HG03039 (cell line): ENCODE data around the gene PEAK1.

Source experiments
- ATAC-seq: cut with Tn5 transposase; IDR thresholded peaks from one replicate; pipeline ENCODE4 v1.9.1; 2021; ENCODE audit warnings: mild to moderate bottlenecking, moderate library complexity; ENCODE audit not compliant: unreplicated experiment

PEAK1 gene

GRCh38 chr15:77143616-77144015 lies 276.3 kb downstream of the PEAK1 start:
- no peak for ATAC-seq

GRCh38 chr15:77143191-77143590 lies 276.7 kb downstream of the PEAK1 start:
- ATAC-seq = no peak

GRCh38 chr15:77140220-77140619 lies 279.7 kb downstream of the PEAK1 start:
- ATAC-seq = no peak

- ATAC-seq = no peak
These were observed 280.6 kb downstream of the PEAK1 start for GRCh38 chr15:77139312-77139711.

- no peak for ATAC-seq
These were observed 281.8 kb downstream of the PEAK1 start for GRCh38 chr15:77138167-77138522.

GRCh38 chr15:77135181-77135580 lies 284.7 kb downstream of the PEAK1 start:
- ATAC-seq = no peak

- no peak for ATAC-seq
These were observed 289.5 kb downstream of the PEAK1 start for GRCh38 chr15:77130315-77130930.

- no peak for ATAC-seq
These were observed 292.3 kb downstream of the PEAK1 start for GRCh38 chr15:77127626-77128025.

GRCh38 chr15:77126529-77127326 lies 293.2 kb downstream of the PEAK1 start:
- ATAC-seq = no peak

- ATAC-seq = no peak
These were observed 296.1 kb downstream of the PEAK1 start for GRCh38 chr15:77123854-77124253.

- ATAC-seq = no peak
These were observed 297.3 kb downstream of the PEAK1 start for GRCh38 chr15:77122576-77122975.

- ATAC-seq = no peak
These were observed 298.3 kb downstream of the PEAK1 start for GRCh38 chr15:77121599-77121998.

GRCh38 chr15:77120576-77120975 lies 299.3 kb downstream of the PEAK1 start:
- ATAC-seq = no peak

- no peak for ATAC-seq
These were observed 300.5 kb downstream of the PEAK1 start for GRCh38 chr15:77119446-77119845.

GRCh38 chr15:77118882-77119321 lies 301.0 kb downstream of the PEAK1 start:
- no peak for ATAC-seq

- ATAC-seq = no peak
These were observed 304.7 kb downstream of the PEAK1 start for GRCh38 chr15:77115179-77115578.

GRCh38 chr15:77112838-77113504 lies 306.9 kb downstream of the PEAK1 start:
- ATAC-seq = no peak

- ATAC-seq = no peak
These were observed 308.1 kb downstream of the PEAK1 start for GRCh38 chr15:77111789-77112188.

- ATAC-seq = no peak
These were observed 312.2 kb downstream of the PEAK1 start for GRCh38 chr15:77107531-77108355.

- ATAC-seq = no peak
These were observed 312.8 kb downstream of the PEAK1 start for GRCh38 chr15:77107068-77107467.

GRCh38 chr15:77104155-77104554 lies 315.7 kb downstream of the PEAK1 start:
- ATAC-seq = no peak
